Peyer's patch (tissue), 4 donors: ENCODE measurements around the gene BCR.

Source experiments
- CTCF ChIP-seq, 6 experiments: fragments of 450-650 bp in 4 of 6; fragments of 200-600 bp in 2 of 6; sonication (generic) in 1 of 6; IDR thresholded peaks; one replicate each; pipeline ENCODE4 v1.5.1; 2017 to 2019; ENCODE audit warnings: antibody characterized with exemption in 6 of 6, mild to moderate bottlenecking in 3 of 6, moderate library complexity in 1 of 6
- POLR2A ChIP-seq, 2 donors: fragments of 450-650 bp; IDR thresholded peaks; one replicate each; pipeline ENCODE4 v1.5.1; 2017; ENCODE audit warnings: antibody characterized with exemption in 2 of 2, mild to moderate bottlenecking in 2 of 2, moderate library complexity in 2 of 2

DNA sequence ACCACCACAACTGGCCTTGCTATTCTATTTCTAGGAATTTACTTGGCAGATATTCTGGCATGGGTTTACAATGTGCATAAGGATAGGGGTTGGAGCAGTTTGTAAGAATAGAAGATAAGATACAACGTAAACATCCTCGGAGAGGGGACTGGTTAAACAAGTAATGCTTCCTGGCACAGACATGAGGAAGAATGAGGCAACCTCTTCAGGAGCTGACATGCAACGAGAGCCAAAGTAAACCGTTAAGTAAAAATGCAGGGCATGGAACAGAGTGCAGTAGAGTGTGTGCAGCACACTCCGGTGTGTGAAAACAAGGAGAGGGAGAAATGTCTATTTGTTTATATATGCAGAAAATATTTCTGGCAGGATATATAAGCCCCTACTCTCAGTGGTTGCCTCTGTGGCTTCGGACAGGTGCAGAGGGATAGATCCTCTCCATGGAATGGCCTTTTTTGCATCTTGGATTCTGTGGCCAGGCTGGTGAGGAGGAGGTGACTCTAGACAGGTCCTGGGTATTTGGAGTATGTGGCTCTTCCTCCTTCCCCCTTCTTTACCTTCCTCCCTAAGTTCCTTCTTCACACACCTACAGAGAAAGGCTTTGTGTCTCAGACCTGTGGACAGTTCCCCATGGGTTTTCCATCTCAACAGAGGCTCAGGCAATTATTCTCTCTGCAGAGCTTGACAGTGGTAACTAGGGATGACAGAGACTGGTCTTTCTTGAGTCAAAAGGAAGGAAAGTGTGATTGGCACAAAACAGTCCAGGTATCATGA lies 32.5 kb upstream of the BCR start:
- TF ChIP-seq CTCF (IDR thresholded peaks at IDR 0.05) (no peak), POLR2A (IDR thresholded peaks at IDR 0.05) (no peak)
